ENCODE results near the gene ABCC1. TPM values are rescaled to one million over a fixed set of nuclear protein-coding genes. Genes with fewer than 3 reads are reported as not detected.
"Not testable (repeated sequence)": the region's sequence is repeated elsewhere in the genome, so short reads cannot be mapped to it uniquely, and the experiment has no call there.

ABCC1 gene
- polyA plus RNA-seq, 1 experiment, result 69.7 TPM

DNA sequence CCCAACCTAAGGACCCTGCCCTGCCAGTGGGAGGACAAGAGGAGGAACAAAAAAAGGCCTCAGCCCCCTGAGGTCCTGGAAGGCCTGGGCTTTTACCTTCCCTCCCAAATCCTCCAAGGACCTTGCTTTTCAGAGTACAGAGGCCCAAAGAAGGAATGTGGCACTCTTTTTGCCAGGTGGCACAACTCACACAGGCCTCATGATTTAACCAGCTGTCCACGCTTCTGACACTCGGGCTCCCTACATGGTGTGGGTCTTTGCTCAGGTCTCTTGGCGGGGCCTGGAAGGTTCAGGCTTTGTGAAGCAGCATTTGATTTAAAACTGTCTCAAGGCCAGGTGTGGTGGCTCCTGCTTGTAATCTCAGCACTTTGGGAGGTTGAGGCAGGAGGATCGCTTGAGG, 153.3 kb downstream of the ABCC1 start:
- no peaks in the 10 kb centered on the region; the same call in 1 of the 2 replicates for H3K9me3 ChIP-seq (ENCODE audit: control insufficient read depth, insufficient read depth, low read length)
- ChIA-PET CTCF (no interaction called here), POLR2A (no interaction called here)
- TF ChIP-seq, protein P1, sequence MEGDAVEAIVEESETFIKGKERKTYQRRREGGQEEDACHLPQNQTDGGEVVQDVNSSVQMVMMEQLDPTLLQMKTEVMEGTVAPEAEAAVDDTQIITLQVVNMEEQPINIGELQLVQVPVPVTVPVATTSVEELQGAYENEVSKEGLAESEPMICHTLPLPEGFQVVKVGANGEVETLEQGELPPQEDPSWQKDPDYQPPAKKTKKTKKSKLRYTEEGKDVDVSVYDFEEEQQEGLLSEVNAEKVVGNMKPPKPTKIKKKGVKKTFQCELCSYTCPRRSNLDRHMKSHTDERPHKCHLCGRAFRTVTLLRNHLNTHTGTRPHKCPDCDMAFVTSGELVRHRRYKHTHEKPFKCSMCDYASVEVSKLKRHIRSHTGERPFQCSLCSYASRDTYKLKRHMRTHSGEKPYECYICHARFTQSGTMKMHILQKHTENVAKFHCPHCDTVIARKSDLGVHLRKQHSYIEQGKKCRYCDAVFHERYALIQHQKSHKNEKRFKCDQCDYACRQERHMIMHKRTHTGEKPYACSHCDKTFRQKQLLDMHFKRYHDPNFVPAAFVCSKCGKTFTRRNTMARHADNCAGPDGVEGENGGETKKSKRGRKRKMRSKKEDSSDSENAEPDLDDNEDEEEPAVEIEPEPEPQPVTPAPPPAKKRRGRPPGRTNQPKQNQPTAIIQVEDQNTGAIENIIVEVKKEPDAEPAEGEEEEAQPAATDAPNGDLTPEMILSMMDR (IDR thresholded peaks at IDR 0.05; ENCODE audit: low read depth, low read length), result no peak
- no peak overlapping the region for H3K4me3 ChIP-seq (ENCODE audit: low read depth, low read length)
- DNase-seq (ENCODE audit: low read depth, low spot score), result no peak
- no peaks in the 10 kb centered on the region for H3K27me3 ChIP-seq (ENCODE audit: control insufficient read depth, insufficient read depth, low read length)
- H3K27ac ChIP-seq (ENCODE audit: low read depth, low read length), result no peak overlapping the region

DNA sequence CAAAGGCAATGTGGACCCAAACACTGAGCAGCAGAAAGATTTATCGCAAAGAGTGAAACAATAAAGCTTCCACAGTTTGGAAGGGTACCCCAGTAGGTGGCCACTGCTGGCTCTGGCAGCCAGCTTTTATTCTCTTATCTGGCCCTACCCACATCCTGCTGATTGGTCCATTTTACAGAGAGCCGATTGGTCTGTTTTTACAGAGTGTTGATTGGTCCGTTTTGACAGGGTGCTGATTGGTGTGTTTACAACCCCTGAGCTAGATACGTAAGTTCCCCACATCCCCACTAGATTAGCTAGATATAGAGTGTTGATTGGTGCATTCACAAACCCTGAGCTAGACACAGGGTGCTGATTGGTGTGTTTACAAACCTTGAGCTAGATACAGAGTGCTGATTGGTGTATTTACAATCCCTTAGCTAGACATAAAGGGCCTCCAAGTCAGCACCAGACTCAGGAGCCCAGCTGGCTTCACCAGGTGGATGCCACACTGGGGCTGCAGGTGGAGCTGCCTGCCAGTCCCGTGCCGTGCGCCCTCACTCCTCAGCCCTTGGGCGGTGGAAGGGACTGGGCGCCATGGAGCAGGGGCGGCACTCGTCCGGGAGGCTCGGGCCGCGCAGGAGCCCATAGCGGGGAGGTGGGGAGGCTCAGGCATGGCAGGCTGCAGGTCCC, 154.9 kb downstream of the ABCC1 start:
- CTCF ChIA-PET; H3K4me3 ChIP-seq (ENCODE audit: low read depth, low read length); H3K9me3 ChIP-seq (ENCODE audit: control insufficient read depth, insufficient read depth, low read length); DNase-seq (ENCODE audit: low read depth, low spot score); H3K27ac ChIP-seq (ENCODE audit: low read depth, low read length); H3K27me3 ChIP-seq (ENCODE audit: control insufficient read depth, insufficient read depth, low read length): not testable (repeated sequence)
- POLR2A ChIA-PET, result interaction anchor here (0.6 kb wide), 1 partner anchor 34 kb away, joined by 3 read pairs; no protein-coding TSS in a partner anchor

DNA sequence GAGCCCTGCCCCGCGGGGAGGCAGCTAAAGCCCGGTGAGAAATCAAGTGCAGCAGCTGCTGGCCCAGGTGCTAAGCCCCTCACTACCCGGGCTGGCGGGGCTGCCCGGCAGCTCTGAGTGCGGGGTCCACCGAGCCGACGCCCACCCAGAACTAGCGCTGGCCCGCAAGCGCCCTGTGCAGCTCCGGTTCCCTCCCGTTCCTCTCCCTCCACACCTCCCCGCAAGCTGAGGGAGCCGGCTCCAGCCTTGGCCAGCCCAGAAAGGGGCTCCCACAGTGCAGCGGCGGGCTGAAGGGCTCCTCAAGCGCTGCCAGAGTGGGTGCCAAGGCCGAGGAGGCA, 155.4 kb downstream of the ABCC1 start:
- H3K9me3 ChIP-seq (ENCODE audit: control insufficient read depth, insufficient read depth, low read length); H3K27ac ChIP-seq (ENCODE audit: low read depth, low read length); DNase-seq (ENCODE audit: low read depth, low spot score); H3K27me3 ChIP-seq (ENCODE audit: control insufficient read depth, insufficient read depth, low read length); H3K4me3 ChIP-seq (ENCODE audit: low read depth, low read length); CTCF ChIA-PET: not testable (repeated sequence)
- POLR2A ChIA-PET, result interaction anchor here (0.6 kb wide), 1 partner anchor 34 kb away, joined by 3 read pairs; no protein-coding TSS in a partner anchor

DNA sequence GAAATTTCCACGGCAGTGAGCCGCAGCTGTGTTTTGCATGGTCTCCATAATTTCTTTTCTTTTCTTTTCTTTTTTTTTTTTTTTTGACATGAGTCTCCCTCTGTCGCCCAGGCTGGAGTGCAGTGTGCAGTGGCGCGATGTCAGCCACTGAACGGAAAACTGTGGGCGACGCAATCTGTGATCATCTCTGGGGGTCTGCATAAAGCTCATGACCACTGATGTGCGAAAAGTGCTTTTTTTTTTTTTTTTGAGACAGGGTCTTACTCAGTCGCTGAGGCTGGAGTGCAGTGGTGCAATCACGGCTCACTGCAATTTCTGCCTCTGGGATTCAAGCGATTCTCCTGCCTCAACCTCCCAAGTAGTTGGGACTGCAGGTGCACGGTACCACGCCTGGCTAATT, 156.2 kb downstream of the ABCC1 start:
- no peak overlapping the region for H3K4me3 ChIP-seq (ENCODE audit: low read depth, low read length)
- CTCF ChIA-PET, result interaction anchor here (0.7 kb wide), 1 partner anchor 472 kb away, joined by 3 read pairs; no protein-coding TSS in a partner anchor
- H3K27me3 ChIP-seq (ENCODE audit: control insufficient read depth, insufficient read depth, low read length), result no peaks in the 10 kb centered on the region
- no peak for DNase-seq (ENCODE audit: low read depth, low spot score)
- TF ChIP-seq, protein P1 (IDR thresholded peaks at IDR 0.05; ENCODE audit: low read depth, low read length), result no peak
- no peak overlapping the region for H3K27ac ChIP-seq (ENCODE audit: low read depth, low read length)
- no peaks in the 10 kb centered on the region; the same call in 1 of the 2 replicates for H3K9me3 ChIP-seq (ENCODE audit: control insufficient read depth, insufficient read depth, low read length)
- POLR2A ChIA-PET, result interaction anchor here (0.5 kb wide), 1 partner anchor 101 kb away, joined by 3 read pairs; no protein-coding TSS in a partner anchor

DNA sequence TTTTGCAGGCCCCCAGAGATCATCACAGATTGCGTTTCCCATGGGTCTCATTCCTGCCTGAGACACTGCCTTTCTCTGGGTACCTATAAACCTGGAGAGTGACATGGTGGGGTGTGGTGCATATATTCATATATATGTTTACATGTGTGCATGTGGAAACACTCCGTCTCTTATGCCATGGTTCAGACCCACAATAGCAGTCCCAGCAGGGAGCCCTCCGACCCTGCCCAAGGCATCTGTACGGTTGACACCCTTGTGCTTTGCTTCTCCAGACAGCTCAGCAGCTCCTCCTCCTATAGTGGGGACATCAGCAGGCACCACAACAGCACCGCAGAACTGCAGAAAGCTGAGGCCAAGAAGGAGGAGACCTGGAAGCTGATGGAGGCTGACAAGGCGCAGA, 157.1 kb downstream of the ABCC1 start:
- Histone ChIP-seq H3K9me3 (ENCODE audit: control insufficient read depth, insufficient read depth, low read length) (no peaks in the 10 kb centered on the region), H3K4me3 (ENCODE audit: low read depth, low read length) (no peak overlapping the region), H3K27me3 (ENCODE audit: control insufficient read depth, insufficient read depth, low read length) (no peaks in the 10 kb centered on the region), H3K27ac (ENCODE audit: low read depth, low read length) (no peak overlapping the region)
- CTCF ChIA-PET, result no interaction called here
- no peak for DNase-seq (ENCODE audit: low read depth, low spot score)
- POLR2A ChIA-PET, result no interaction called here
- TF ChIP-seq, protein P1 (IDR thresholded peaks at IDR 0.05; ENCODE audit: low read depth, low read length), result no peak

DNA sequence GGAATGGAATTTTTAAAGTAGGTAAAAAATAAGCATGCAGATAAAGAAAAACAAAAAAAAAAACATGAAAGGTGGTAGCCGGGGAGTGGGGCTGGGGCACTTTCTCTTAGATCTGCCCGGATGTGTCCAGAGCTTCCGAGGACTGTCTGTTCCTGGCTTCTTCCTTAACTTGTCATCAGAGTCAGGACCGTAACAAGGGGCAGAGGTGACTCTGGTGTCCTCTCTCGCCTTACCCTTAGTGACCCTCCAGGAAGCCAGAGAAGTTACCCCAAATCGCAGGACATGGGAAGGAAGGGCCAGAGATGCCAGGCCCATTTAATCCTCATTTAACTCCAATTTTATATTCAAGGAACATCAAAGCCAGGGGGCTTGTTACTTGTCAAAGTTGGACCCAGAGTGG, 158.4 kb downstream of the ABCC1 start:
- CTCF ChIA-PET, result no interaction called here

More for the DNA sequence above, 158.4 kb downstream of the ABCC1 start:
- no peak overlapping the region for H3K4me3 ChIP-seq (ENCODE audit: low read depth, low read length)
- DNase-seq (ENCODE audit: low read depth, low spot score), result no peak
- no peaks in the 10 kb centered on the region for H3K9me3 ChIP-seq (ENCODE audit: control insufficient read depth, insufficient read depth, low read length)
- POLR2A ChIA-PET, result interaction anchor here (0.7 kb wide), 1 partner anchor 1521 kb away, joined by 3 read pairs; no protein-coding TSS in a partner anchor
- H3K27ac ChIP-seq (ENCODE audit: low read depth, low read length), result no peak overlapping the region
- TF ChIP-seq, protein P1 (IDR thresholded peaks at IDR 0.05; ENCODE audit: low read depth, low read length), result no peak
- no peaks in the 10 kb centered on the region for H3K27me3 ChIP-seq (ENCODE audit: control insufficient read depth, insufficient read depth, low read length)

Measured in AG04450 (cell line).